GOT3 (cell line): Measurements from ENCODE around the gene CYP26C1.

Source experiments
- DNase-seq: peaks from one replicate; lab custom pipeline; 2025; ENCODE audit warnings: mixed read lengths; lab: John Stamatoyannopoulos, UW

The CYP26C1 gene, protein sequence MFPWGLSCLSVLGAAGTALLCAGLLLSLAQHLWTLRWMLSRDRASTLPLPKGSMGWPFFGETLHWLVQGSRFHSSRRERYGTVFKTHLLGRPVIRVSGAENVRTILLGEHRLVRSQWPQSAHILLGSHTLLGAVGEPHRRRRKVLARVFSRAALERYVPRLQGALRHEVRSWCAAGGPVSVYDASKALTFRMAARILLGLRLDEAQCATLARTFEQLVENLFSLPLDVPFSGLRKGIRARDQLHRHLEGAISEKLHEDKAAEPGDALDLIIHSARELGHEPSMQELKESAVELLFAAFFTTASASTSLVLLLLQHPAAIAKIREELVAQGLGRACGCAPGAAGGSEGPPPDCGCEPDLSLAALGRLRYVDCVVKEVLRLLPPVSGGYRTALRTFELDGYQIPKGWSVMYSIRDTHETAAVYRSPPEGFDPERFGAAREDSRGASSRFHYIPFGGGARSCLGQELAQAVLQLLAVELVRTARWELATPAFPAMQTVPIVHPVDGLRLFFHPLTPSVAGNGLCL

DNA sequence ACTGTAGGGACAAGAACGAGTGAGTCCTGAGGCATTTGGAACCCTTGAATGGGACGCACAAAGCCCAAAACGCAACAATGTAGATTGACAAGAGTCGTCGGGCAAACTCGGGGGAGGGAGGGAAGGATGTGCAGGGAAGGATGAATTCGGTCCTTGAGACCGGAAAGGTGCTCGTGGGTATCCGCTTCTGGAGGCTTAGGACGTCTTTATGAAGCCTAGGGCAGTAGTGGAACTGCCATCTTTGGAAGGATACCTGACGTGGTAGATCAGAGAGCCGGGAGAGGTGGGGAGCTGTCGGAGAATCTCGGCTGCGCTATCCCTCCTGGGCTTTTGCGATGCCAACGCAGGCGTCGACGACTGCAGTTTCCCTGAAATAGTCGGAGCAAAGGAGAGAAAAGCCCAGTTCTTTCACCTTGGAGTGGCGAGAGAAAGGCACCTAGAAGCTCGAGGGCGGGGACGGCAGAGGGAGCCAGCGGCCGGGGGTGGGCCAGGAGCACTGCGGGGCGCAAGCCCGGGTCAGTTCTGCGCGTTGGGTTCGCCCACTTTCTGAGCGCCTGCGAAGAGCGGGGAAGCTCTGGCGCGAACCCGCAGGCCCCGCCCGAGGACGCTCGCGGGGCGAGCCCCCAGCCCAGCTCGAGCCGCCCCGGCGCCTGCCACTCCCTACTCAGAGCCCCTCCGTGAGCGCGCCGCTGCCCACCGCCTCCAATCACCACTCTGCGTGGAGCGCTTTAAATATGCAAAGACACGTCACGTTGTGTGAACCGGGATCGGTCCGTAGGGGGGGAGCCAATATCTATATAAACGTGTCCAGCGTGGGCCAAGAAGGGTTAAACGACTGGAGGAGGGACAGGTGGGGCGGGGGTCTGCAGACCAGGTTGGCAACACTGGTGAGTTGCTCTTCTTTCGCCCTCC, at the start of gene CYP26C1:
CYP26C1 (plus strand) TSS at position 824 of the 912 bp plus-strand sequence. CDS start 466 bp downstream, outside the sequence.
- DNase-seq: no peak

GRCh38 chr10:93015722-93016121, 44.9 kb upstream of the CYP26C1 start:
- DNase-seq: no peak

DNA sequence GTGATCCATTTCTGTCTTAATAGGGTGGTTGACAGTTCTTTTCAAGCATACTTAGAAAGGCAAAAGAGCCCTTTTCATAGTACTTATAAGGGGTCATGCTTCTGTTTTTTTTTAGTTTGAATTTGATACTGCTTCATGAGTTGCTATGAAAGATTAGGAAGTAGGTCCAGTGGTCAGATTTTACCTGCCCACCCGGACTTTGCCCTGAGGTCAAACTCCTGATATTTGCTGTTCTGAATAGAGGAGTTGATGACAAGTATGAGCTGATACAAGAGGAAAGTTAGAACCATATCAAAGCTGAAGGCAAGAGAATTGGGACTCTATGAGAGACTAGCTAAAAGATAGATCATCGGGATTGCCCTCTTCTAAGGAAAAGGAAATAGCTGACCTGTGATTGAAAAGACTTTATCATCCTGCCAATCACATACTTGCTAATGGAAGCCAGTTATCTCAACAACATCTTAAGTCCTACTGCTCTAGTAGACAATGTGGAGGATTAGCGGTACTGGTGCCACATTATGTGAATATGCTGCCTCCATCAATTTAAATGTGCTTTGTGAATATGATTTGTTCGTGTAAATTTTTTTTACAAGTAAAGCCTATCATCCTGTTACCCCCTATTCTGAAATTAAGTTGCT, 37.5 kb upstream of the CYP26C1 start:
- DNase-seq: no peak

DNA sequence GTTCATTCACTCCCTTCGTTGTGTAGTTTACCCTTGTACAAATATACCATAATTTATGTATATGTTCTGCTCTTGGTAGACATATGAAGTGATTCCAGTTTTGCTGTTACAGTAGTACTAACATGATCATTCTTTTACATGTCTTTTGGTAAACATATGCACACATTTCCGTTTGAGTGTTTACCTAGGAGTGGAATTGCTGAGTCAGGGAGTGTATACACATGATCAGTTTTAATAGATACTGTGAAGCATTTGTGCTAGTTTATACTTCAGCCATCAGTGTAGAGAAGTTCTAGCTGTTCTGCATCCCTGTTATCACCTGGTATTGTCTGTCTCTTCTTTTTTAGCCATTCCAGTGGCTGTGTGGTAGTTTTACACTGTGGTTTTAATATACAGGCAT, 34.5 kb upstream of the CYP26C1 start:
- no peak for DNase-seq

- DNase-seq: no peak
These were observed 33.1 kb upstream of the CYP26C1 start for GRCh38 chr10:93027508-93027907.

DNA sequence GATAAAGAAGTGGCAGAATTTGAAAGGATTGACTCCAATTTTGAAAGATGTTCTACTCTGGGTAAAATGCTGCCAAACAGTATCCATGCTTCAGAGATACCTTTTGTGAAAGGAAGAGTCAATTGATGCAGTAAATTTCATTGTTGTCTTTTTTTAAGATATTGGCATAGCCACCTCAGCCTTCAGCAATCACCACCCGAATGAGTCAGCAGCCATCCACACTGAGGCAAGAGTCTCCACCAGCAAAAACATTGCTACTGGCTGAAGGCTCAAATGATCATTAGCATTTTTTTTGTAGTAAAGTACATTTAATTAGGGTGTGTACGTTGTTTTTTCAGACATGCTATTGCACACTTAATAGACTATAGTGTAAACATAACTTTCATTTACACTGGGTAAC, 31.7 kb upstream of the CYP26C1 start:
- no peak for DNase-seq

DNA sequence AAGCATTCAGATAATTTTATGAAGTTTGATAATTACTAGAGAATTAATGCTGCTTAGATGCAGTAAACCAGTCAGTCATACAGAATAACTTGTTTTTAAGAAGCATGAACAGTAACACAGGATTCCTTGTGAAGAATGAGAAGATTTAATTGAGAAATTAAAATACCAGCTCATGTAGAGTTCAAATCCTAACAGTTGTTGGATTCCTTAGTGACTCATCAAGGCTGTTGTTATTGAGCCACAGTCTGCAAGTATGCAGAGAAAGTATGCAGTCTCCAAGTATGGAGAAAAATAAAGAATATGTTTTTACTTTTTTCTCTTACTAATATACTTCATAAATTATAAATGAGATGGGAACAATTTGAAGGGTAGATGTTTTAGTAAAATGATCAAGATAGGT, 30.2 kb upstream of the CYP26C1 start:
- no peak for DNase-seq

DNA sequence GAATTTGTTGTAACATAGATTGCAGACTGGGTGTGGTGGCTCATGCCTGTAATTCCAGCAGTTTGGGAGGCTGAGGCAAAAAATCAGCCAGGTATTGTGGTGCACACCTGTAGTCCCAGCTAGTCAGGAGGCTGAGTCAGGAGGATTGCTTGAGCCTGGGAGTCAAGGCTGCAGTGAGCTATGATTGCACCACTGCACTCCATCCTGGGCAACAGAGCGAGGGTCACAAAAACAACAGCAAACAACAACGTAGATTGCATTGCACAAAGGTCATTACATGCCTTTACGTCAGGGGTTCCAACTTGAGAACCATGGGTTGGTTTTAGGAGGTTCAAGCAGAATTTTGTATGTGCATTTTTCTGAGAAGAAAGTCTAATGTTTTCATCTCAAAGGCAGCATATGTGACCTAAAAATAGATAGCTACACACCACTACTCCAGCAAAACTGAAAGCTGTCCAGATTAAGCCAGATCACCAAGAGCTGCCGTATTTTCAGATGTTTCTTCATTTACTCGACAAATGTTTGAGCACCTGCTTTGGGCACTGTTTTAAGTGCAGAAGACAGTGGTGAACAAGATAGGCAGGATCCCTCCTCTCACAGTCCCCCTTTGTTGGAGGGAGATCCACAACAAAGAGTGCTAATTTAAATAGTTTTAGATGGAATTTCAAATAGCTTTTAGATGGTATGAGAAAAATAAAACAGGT, 28.3 kb upstream of the CYP26C1 start:
- DNase-seq: no peak

GRCh38 chr10:93032809-93033137, 27.8 kb upstream of the CYP26C1 start:
- DNase-seq: no peak

DNA sequence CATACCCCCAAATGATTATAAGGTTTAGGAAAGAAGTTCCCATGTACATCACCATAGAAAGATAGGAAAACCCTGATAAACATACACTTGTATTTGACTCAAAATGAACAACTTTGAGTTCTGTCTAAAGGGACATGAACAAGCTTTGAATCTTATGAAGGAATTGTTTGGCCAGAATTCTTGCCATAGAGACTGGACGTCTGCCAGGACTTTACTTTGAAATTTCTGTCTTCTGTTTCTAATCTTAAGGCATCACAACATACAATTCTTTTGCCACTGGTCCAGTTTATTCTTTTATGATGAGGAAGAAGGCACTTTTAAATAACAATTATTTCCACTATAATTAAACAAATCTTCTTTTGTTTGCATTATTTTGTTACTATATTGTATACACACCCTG, 26.2 kb upstream of the CYP26C1 start:
- no peak for DNase-seq

DNA sequence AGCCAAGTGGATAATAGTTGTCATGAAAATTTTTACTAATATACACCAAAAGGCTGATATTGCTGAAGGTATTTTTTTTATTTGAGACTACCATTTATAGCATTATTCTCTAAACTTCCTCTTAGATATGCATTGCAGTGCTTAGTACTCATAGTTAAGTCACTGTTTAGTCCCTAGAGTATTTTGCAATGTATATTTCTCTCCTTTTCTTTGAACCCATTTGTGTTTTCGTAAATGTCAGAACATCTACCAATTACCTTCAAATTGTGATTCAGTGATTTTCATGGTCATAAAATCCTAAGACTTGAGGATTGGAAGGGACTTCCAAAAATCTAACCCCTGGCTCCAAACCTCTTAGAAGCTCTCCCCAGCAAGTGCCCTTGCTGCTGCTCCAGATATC, 21.5 kb upstream of the CYP26C1 start:
- no peak for DNase-seq

DNA sequence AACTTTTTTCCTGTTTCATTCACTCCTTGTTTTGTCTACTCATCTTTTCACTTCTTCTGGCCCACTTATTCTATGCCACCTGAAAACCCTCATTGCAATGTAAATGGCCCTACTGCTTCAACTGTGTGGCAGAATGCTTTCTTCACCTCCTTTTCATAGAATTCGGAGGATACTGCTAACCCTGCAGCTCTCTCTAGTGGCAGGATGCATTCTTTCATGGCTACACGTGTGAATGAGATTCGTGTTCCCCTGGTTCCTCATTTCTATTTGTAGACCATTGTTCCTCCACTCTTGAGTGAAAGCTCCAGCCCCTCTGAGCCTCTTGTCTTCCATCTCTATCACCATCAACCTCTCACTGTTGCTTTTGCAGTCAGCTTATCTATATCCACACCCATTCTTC, 20.9 kb upstream of the CYP26C1 start:
- no peak for DNase-seq

GRCh38 chr10:93054486-93054885, 6.1 kb upstream of the CYP26C1 start:
- DNase-seq: no peak

DNA sequence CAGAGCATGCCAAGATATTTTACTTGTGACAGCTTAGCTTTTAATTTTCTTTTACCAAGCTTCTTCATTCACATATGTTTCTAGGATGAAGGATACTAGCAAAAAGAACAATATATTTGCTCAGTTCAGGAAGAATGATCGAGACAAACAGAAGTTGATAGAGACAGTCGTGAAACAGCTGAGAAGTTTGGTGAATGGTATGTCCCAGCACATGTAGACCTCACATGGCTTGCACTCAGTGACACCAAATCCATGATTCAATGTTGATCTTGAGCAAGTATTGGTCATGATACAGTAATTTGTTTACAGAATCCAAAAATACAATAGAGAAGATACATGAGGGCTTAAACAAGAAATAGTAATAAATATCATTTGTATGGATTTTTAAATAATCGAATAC, 2.5 kb upstream of the CYP26C1 start:
- no peak for DNase-seq

GRCh38 chr10:93060887-93061593, 442 bp downstream of the CYP26C1 start:
- DNase-seq: no peak

DNA sequence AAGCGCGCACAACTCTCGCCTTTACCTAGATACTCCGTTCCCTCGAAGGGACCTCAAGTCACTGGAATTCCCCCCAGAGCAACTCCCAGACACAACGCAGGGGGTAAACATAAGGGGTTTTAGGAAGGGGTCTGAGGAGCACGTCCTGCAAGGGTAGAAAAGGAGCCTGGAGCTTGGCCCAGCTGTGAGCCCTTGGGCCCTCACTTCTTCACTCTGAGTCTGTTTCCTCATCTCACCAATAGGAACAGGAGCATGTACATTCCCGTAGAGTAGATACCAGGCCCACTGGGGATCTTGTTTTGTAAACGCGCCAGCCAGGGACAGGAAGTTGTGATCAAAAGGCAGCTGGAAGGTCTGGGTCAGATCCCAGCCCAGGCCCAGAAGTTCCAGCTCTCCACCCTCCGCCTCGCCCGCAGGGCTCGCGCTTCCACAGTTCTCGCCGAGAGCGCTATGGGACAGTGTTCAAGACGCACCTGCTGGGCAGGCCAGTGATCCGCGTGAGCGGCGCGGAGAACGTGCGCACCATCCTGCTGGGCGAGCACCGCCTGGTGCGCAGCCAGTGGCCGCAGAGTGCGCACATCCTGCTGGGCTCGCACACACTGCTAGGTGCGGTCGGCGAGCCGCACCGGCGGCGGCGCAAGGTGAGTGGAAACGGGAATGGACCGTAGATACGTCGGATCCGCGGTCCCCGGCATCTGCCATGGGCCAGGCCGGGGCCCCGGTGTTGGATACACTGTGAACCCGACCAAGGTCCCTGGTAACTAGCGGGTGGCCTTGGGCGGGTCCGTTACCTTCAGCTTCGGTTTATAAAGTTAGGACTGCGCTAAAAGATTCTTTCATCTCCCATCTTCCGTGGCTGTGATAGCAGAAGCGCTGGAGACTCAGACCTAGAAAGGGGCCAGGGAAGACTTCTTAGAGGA, 1.3 kb downstream of the CYP26C1 start:
- no peak for DNase-seq

DNA sequence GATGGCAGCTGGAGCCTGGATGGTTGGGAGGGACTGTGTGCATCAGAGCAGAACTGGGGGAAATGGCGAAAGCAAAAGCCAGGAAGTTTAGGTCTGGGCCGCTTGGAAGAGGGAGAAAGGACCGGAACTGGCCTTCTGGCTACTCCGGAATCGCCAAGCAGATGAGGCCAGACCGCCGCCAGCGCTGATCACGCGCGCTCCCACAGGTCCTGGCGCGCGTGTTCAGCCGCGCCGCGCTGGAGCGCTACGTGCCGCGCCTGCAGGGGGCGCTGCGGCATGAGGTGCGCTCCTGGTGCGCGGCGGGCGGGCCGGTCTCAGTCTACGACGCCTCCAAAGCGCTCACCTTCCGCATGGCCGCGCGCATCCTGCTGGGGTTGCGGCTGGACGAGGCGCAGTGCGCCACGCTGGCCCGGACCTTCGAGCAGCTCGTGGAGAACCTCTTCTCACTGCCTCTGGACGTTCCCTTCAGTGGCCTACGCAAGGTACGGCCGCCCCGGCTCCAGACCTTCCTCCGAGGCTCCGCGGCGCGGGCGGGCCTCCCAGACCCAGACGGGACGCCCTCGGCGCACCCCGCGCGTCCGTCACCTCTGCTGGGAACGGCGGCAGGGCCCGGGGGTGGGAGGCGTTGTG, 2.0 kb downstream of the CYP26C1 start:
- no peak for DNase-seq

GRCh38 chr10:93063144-93063976, 2.8 kb downstream of the CYP26C1 start:
- DNase-seq: no peak
